ENCODE data around the gene SORL1.

SORL1 gene

DNA sequence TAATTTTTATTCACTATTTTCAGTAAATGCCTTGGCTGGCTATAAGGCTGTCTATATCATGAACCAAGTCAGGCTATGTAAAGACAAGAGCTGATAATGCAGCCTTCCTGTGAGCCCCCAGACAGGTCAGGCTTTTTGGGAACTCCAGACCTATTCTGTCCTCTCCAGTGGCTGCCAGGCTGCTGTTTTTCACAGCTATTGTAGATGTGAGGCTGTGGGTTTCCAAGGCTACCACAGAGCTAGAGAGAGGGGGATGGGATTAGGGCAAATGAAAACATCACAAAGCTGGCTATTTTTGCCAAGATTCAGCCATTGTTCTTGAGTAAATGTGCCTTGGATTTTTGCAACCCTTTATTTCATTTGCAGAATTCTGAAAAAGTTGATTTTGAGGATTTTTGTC is 56.3 kb downstream of the SORL1 start:
- TF ChIP-seq, protein P1, sequence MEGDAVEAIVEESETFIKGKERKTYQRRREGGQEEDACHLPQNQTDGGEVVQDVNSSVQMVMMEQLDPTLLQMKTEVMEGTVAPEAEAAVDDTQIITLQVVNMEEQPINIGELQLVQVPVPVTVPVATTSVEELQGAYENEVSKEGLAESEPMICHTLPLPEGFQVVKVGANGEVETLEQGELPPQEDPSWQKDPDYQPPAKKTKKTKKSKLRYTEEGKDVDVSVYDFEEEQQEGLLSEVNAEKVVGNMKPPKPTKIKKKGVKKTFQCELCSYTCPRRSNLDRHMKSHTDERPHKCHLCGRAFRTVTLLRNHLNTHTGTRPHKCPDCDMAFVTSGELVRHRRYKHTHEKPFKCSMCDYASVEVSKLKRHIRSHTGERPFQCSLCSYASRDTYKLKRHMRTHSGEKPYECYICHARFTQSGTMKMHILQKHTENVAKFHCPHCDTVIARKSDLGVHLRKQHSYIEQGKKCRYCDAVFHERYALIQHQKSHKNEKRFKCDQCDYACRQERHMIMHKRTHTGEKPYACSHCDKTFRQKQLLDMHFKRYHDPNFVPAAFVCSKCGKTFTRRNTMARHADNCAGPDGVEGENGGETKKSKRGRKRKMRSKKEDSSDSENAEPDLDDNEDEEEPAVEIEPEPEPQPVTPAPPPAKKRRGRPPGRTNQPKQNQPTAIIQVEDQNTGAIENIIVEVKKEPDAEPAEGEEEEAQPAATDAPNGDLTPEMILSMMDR (IDR thresholded peaks at IDR 0.05): no peak
- no peaks in the 10 kb centered on the region for H3K4me1 ChIP-seq
- no peaks in the 10 kb centered on the region for H3K79me2 ChIP-seq
- H3K36me3 ChIP-seq (ENCODE audit: control insufficient read depth, insufficient read depth, low read length): no peaks in the 10 kb centered on the region
- no peak overlapping the region for H3K27ac ChIP-seq
- no peak overlapping the region for H3K4me2 ChIP-seq (ENCODE audit: low read length)
- H3K4me3 ChIP-seq (ENCODE audit: low read depth, low read length): no peak overlapping the region
- H3K9ac ChIP-seq: no peak overlapping the region
- H2AFZ ChIP-seq: no peak overlapping the region
- no peaks in the 10 kb centered on the region for H3K9me3 ChIP-seq (ENCODE audit: control insufficient read depth, low read length)
- H3K27me3 ChIP-seq (ENCODE audit: control insufficient read depth, insufficient read depth, low read length): no peaks in the 10 kb centered on the region

DNA sequence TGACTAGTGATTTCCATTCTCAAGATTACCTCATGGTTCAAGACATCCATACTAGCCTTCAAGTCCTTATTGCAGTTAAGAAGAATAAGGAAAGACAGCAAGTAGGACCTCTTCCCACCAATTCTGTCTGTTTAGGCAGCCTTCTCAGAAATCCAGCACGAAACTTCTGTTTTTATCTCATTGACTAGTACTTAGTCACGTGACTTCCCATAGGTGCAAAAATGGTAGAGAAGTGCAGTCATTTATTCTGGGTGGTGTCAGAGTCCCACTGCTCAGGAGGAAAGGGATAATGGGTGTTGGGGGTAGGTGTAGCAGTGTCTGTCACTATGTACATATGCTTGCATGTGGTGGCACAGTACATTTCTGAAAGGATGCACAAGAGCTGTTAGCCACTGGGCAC is 58.3 kb downstream of the SORL1 start:
- no peaks in the 10 kb centered on the region for H3K9me3 ChIP-seq (ENCODE audit: control insufficient read depth, low read length)
- H3K9ac ChIP-seq: no peak overlapping the region
- no peaks in the 10 kb centered on the region for H3K36me3 ChIP-seq (ENCODE audit: control insufficient read depth, insufficient read depth, low read length)
- no peaks in the 10 kb centered on the region for H3K4me1 ChIP-seq
- H3K79me2 ChIP-seq: no peaks in the 10 kb centered on the region
- no peak overlapping the region for H3K4me3 ChIP-seq (ENCODE audit: low read depth, low read length)
- no peak overlapping the region for H3K4me2 ChIP-seq (ENCODE audit: low read length)
- no peak overlapping the region for H2AFZ ChIP-seq
- TF ChIP-seq, protein P1 (IDR thresholded peaks at IDR 0.05): no peak
- no peaks in the 10 kb centered on the region for H3K27me3 ChIP-seq (ENCODE audit: control insufficient read depth, insufficient read depth, low read length)
- H3K27ac ChIP-seq: no peak overlapping the region

DNA sequence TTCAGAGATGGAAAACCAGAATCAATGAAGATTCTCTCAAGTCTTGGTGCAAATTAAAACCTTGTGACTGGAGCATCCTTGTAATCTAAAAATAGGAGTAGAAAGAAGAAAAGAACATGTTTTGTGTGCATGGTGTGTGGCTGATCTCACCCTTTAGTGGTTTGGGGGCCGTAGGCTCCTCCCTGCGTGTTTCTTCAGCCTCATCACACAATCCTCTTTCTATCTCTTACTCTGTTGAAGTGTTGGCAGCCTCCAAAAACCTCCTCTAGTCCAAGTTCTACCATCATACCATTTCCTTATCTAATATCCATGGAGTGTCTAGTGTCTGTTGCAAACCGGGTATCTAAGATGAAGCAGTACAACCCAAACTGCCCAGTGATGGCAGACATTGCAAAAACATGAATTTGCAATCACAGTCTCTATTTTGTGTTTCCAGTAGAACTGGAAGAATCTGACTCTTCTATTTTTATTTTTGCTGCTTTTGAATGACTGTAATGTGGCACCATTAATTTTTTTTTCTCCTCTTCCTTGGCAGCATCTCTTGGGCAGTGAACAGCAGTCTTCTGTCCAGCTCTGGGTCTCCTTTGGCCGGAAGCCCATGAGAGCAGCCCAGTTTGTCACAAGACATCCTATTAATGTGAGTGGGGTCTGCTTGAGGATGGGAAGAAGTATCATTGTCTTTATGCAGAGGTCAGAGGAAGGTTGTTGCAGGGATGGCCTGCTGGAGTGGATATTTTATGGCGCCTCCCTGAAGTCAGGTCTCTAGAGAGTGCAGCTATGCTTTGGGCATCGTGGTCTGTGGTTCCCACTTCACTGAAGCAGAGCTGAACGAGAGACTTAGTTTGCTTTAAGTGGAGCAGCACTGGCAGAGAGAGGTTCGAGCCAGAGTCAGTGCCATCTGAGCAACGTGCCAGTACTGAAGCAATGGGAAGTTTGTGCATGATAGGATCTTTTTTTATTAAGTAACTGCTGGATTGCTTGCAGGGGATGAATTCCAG is 60.7 kb downstream of the SORL1 start:
- no peak overlapping the region for H3K27ac ChIP-seq

DNA sequence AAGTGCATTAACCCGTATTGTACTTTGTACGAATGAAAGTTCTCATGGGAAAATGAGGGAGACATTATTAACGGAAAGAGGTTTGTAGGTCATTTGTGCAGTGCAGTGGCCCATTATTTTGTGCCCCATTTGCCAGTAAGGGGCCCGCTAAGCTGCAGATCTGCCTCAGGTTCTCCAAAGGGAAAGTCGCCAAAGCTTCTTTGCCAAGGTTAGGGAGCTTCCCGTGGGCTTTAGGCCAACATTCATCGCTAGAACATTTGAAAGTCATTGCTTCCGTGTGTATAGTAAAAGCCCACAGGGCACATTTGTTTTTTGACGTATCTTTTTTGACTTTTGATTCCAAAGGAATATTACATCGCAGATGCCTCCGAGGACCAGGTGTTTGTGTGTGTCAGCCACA is 61.7 kb downstream of the SORL1 start:
- Histone ChIP-seq H3K36me3 (ENCODE audit: control insufficient read depth, insufficient read depth, low read length) (no peaks in the 10 kb centered on the region), H3K4me1 (no peaks in the 10 kb centered on the region), H3K4me3 (ENCODE audit: low read depth, low read length) (no peak overlapping the region), H3K4me2 (ENCODE audit: low read length) (no peak overlapping the region), H3K79me2 (no peaks in the 10 kb centered on the region), H2AFZ (no peak overlapping the region), H3K27ac (no peak overlapping the region), H3K9ac (no peak overlapping the region), H3K27me3 (ENCODE audit: control insufficient read depth, insufficient read depth, low read length) (no peaks in the 10 kb centered on the region), H3K9me3 (ENCODE audit: control insufficient read depth, low read length) (no peaks in the 10 kb centered on the region)
- TF ChIP-seq, protein P1 (IDR thresholded peaks at IDR 0.05): no peak

More for the DNA sequence above, 60.7 kb downstream of the SORL1 start:
- H3K9ac ChIP-seq: no peak overlapping the region
- H3K4me3 ChIP-seq (ENCODE audit: low read depth, low read length): no peak overlapping the region
- H3K4me2 ChIP-seq (ENCODE audit: low read length): no peak overlapping the region
- no peaks in the 10 kb centered on the region for H3K36me3 ChIP-seq (ENCODE audit: control insufficient read depth, insufficient read depth, low read length)
- H3K4me1 ChIP-seq: no peaks in the 10 kb centered on the region
- no peak overlapping the region for H2AFZ ChIP-seq
- H3K27me3 ChIP-seq (ENCODE audit: control insufficient read depth, insufficient read depth, low read length): no peaks in the 10 kb centered on the region
- no peaks in the 10 kb centered on the region for H3K9me3 ChIP-seq (ENCODE audit: control insufficient read depth, low read length)
- H3K79me2 ChIP-seq: no peaks in the 10 kb centered on the region
- TF ChIP-seq, protein P1 (IDR thresholded peaks at IDR 0.05): no peak
